ENCODE data around the gene OR4N5. TPM values are rescaled to one million over a fixed set of nuclear protein-coding genes. Genes with fewer than 3 reads are reported as not detected.

OR4N5 gene
- total and polyA plus RNA-seq, 2 of the 8 experiments (the other 6 are each of a cell fraction or from before 2014, with no cell fraction given), result not detected

DNA sequence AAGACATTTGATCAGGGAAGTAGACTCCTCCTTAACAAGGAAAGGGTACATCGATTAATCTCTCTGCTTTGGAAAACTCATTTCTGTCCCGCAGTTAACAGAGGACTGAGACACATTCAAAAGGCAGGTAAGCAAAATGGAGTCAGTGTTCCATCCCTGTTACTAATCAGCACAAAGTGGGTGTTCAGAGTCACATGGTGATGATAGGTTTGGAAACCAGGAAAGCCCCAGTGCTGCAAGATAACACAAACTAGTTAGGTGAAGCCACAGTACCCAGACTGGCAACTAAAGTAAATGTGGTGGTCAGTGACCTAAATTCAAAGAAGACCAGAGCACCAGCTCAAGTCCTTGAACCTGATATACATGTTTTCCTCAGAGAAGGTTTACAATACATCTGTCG, 26.3 kb upstream of the OR4N5 start (continued):
- TF ChIP-seq, protein P1, sequence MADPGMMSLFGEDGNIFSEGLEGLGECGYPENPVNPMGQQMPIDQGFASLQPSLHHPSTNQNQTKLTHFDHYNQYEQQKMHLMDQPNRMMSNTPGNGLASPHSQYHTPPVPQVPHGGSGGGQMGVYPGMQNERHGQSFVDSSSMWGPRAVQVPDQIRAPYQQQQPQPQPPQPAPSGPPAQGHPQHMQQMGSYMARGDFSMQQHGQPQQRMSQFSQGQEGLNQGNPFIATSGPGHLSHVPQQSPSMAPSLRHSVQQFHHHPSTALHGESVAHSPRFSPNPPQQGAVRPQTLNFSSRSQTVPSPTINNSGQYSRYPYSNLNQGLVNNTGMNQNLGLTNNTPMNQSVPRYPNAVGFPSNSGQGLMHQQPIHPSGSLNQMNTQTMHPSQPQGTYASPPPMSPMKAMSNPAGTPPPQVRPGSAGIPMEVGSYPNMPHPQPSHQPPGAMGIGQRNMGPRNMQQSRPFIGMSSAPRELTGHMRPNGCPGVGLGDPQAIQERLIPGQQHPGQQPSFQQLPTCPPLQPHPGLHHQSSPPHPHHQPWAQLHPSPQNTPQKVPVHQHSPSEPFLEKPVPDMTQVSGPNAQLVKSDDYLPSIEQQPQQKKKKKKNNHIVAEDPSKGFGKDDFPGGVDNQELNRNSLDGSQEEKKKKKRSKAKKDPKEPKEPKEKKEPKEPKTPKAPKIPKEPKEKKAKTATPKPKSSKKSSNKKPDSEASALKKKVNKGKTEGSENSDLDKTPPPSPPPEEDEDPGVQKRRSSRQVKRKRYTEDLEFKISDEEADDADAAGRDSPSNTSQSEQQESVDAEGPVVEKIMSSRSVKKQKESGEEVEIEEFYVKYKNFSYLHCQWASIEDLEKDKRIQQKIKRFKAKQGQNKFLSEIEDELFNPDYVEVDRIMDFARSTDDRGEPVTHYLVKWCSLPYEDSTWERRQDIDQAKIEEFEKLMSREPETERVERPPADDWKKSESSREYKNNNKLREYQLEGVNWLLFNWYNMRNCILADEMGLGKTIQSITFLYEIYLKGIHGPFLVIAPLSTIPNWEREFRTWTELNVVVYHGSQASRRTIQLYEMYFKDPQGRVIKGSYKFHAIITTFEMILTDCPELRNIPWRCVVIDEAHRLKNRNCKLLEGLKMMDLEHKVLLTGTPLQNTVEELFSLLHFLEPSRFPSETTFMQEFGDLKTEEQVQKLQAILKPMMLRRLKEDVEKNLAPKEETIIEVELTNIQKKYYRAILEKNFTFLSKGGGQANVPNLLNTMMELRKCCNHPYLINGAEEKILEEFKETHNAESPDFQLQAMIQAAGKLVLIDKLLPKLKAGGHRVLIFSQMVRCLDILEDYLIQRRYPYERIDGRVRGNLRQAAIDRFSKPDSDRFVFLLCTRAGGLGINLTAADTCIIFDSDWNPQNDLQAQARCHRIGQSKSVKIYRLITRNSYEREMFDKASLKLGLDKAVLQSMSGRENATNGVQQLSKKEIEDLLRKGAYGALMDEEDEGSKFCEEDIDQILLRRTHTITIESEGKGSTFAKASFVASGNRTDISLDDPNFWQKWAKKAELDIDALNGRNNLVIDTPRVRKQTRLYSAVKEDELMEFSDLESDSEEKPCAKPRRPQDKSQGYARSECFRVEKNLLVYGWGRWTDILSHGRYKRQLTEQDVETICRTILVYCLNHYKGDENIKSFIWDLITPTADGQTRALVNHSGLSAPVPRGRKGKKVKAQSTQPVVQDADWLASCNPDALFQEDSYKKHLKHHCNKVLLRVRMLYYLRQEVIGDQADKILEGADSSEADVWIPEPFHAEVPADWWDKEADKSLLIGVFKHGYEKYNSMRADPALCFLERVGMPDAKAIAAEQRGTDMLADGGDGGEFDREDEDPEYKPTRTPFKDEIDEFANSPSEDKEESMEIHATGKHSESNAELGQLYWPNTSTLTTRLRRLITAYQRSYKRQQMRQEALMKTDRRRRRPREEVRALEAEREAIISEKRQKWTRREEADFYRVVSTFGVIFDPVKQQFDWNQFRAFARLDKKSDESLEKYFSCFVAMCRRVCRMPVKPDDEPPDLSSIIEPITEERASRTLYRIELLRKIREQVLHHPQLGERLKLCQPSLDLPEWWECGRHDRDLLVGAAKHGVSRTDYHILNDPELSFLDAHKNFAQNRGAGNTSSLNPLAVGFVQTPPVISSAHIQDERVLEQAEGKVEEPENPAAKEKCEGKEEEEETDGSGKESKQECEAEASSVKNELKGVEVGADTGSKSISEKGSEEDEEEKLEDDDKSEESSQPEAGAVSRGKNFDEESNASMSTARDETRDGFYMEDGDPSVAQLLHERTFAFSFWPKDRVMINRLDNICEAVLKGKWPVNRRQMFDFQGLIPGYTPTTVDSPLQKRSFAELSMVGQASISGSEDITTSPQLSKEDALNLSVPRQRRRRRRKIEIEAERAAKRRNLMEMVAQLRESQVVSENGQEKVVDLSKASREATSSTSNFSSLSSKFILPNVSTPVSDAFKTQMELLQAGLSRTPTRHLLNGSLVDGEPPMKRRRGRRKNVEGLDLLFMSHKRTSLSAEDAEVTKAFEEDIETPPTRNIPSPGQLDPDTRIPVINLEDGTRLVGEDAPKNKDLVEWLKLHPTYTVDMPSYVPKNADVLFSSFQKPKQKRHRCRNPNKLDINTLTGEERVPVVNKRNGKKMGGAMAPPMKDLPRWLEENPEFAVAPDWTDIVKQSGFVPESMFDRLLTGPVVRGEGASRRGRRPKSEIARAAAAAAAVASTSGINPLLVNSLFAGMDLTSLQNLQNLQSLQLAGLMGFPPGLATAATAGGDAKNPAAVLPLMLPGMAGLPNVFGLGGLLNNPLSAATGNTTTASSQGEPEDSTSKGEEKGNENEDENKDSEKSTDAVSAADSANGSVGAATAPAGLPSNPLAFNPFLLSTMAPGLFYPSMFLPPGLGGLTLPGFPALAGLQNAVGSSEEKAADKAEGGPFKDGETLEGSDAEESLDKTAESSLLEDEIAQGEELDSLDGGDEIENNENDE (IDR thresholded peaks at IDR 0.05; ENCODE audit: insufficient replicate concordance, low read length), result no peak
- TF ChIP-seq SRF (IDR thresholded peaks at IDR 0.05; ENCODE audit: low read depth, low read length), result no peak
- TF ChIP-seq MAFK (IDR thresholded peaks at IDR 0.05; ENCODE audit: low read depth, low read length), result no peak
- TF ChIP-seq, protein P2, sequence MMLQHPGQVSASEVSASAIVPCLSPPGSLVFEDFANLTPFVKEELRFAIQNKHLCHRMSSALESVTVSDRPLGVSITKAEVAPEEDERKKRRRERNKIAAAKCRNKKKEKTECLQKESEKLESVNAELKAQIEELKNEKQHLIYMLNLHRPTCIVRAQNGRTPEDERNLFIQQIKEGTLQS (IDR thresholded peaks at IDR 0.05; ENCODE audit: insufficient read depth, low read depth, low read length), result no peak
- TF ChIP-seq POLR2A (IDR thresholded peaks at IDR 0.05; ENCODE audit: control extremely low read depth in 1 of 2, low read depth in 2 of 2, low read length in 2 of 2), result no peak
- TF ChIP-seq CEBPB (IDR thresholded peaks at IDR 0.05; ENCODE audit: low read depth, low read length), result no peak
- TF ChIP-seq RNF2 (IDR thresholded peaks at IDR 0.05; ENCODE audit: borderline replicate concordance, low read depth, low read length, missing control alignments, poor library complexity, severe bottlenecking), result no peak
- TF ChIP-seq, protein P3, sequence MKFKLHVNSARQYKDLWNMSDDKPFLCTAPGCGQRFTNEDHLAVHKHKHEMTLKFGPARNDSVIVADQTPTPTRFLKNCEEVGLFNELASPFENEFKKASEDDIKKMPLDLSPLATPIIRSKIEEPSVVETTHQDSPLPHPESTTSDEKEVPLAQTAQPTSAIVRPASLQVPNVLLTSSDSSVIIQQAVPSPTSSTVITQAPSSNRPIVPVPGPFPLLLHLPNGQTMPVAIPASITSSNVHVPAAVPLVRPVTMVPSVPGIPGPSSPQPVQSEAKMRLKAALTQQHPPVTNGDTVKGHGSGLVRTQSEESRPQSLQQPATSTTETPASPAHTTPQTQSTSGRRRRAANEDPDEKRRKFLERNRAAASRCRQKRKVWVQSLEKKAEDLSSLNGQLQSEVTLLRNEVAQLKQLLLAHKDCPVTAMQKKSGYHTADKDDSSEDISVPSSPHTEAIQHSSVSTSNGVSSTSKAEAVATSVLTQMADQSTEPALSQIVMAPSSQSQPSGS (IDR thresholded peaks at IDR 0.05; ENCODE audit: low read length), result no peak
